Activated gamma-delta T cell treated with anti-CD3 and anti-CD28 coated beads, Interleukin-2, amount 50 U/mL, for 16 hours (primary cell): ENCODE measurements around the gene MYOF.
"Not testable (repeated sequence)": the region's sequence is repeated elsewhere in the genome, so short reads cannot be mapped to it uniquely, and the experiment has no call there.

Source experiments
- DNase-seq: peaks from one replicate; pipeline ENCODE4 v3.0.0-alpha.2; 2020; ENCODE audit warnings: low read depth

MYOF gene

DNA sequence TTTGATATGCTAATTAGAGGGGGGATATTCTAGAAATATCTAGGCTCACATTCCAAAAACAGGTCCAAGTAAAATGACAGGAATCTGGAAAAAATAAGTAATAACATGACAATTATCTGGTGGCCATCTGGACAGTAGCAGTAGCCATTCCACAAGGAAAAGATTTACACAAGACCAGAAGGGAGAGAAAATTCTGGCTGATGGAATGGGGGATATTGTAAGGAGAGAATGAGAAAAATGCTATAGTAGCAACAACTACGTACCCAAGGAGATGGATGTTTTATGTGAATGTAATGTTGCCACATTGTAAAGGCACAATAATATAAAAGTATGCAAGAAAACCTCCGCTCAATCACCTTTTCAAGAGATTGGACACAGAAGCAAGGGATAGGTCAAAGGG lies 5.4 kb downstream of the MYOF start:
- DNase-seq = no peak

DNA sequence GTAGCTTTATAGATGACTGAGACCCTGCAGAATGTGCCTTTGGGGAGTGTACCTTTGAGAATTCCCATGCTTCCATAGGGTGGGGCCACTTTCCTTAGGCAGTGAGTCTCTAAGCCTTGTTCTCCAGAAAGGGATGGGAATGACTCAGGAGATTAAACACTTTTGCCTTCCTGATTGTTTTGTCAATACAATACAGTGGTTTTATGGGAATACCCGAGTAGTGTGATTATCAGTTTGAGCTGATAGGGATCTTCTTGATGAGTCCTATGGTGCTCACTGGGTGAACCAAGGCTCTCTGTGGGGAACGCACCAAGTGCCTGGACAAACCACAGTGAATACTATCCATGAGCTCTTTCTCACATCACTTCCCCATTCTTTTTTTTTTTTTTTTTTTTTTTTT lies 6.3 kb downstream of the MYOF start:
- DNase-seq = no peak

GRCh38 chr10:93475227-93475626 lies 6.9 kb downstream of the MYOF start:
- no peak for DNase-seq

DNA sequence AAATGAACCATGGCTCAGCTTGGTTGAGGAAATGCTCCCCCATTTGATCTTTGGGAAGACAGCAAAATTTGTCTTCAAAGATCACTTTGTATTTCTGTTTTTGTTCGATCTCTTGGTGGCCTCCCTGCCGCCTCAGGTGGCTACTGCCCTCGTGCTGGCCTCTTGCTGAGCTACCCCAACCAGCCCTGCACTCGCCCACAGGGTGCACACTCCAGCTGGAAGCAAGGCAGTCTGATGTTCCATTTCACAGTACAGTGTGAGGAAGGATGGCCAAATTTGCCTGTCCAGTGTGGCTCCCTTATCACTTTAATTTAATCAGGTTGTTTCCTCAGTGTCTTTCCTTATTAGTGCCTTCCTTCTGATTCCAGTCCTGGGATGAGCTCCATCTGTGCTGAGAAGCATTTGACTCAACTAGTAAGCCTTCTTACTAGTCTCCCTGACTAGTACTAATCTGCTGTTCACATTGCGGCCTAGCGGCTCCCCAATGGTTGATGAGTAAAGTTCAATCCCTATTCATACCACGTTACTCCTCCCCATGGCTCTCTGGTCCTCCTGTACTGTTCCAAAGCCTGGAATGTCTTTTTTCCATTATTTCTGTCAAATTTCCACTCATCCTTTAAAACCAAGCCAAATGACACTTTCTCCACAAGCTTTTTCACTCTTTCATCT lies 8.2 kb downstream of the MYOF start:
- no peak for DNase-seq

- DNase-seq = no peak
Observed at GRCh38 chr10:93473161-93473560, 9.0 kb downstream of the MYOF start.

DNA sequence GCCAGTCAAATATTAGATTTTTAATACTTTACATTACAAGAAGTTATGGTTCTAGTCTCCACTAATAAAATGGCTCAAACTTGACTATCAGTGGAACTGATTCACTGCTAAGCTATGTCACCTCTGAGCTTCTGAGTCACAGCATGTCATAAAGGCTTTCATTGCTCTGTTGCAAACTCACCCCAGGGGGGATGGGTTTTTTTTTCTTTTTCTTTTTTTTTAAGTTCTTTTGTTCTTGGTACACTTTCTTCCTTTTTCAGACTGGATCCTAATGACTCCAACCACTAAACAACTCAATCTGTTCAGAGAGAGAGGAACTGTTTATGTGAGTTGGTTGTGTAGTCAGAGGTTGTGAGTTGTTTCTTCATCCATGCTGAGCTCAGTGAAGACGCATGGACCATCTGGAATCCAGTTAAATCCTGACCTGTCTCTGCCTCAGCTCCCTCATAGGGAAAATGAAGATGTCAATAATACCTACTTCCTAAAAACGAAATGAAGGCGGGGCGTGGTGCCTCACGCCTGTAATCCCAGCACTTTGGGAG lies 11.0 kb downstream of the MYOF start:
- DNase-seq = no peak

- no peak for DNase-seq
Observed at GRCh38 chr10:93469454-93469853, 12.7 kb downstream of the MYOF start.

DNA sequence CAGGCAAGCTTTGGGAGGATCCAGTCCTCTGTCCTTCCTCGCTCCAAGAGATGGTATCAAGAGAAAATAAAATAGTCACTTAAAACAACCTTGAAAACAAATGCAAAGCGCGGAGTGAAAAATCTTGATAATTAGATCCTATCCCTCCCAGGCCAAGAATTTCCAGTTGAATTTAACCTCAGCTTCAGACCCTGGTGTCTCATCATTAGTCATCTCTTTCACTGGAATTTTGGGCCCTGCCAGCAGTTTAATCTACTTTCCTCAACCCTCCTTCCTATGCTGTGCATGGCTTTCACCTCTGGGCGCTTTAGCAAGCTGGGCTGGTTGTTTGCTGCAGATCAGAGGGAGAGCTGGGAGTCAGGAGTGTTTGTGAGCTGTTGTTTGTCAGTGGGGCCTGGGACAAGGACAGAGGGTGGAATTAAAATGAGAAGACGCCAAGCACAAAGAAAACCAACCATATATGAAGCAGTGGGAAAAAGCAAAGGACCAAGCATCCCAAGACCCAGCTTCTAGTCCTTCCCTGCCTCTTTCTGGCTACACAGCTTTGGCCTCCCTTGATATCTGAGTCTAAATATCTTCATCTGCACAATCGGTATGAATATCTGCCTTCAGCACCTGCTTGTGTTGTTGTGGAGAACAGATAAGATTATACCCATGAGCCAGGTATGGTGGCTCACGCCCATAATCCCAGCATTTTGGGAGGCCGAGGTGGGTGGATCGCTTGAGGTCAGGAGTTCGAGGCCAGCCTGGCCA lies 13.5 kb downstream of the MYOF start:
- DNase-seq = no peak

- DNase-seq = not testable (repeated sequence)
Observed at GRCh38 chr10:93467635-93468034, 14.5 kb downstream of the MYOF start.

GRCh38 chr10:93465806-93466675 lies 16.1 kb downstream of the MYOF start:
- no peak for DNase-seq

DNA sequence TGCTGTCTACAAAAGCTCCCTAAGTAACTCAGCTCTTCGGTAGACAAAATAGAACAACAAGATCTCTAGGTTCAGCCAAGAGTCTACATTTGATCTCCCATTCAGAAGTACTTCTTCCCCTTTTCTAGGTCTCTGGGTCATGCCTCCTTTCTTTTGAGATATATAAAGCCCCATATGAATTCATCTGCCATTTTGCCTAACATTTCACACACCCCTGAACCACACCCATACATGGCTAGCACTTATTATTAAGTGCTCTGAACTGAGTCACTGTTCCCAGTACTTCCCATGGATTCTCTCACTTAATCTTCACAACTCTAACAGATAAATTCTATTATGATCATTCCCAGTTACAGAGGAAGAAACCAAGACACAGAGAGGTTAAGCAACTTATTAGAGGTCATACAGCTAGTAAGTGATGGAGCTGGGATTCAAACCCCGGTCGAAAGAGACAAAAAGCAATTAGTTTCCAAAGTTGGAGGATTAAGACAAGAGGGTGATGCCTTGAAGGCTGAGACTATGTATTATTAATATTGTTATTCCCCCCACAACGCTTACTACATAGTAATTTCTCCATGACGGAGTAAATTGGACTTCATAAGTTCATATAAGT lies 17.3 kb downstream of the MYOF start:
- no peak for DNase-seq

GRCh38 chr10:93463723-93464476 lies 18.2 kb downstream of the MYOF start:
- DNase-seq = no peak

DNA sequence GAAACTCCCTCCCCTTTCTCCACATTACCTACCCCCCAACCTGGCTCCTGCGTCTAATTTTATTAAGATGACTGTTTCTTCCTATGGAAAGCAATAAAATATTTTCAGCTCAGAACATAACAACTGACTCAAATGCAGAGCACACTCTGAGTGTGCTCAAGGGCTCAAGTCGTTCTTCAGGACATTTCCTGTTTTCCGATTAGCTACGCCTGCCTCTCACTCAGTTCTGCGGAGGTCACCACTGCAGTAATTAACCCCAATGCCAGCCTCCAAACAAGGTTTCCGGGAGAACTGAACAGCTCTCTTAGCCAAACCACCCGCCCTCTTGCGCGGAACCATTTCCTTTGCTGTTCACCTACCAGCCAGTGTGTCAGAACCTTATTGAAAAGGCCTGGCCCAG lies 19.3 kb downstream of the MYOF start:
- no peak for DNase-seq

- DNase-seq = no peak
Observed at GRCh38 chr10:93462371-93462770, 19.8 kb downstream of the MYOF start.

DNA sequence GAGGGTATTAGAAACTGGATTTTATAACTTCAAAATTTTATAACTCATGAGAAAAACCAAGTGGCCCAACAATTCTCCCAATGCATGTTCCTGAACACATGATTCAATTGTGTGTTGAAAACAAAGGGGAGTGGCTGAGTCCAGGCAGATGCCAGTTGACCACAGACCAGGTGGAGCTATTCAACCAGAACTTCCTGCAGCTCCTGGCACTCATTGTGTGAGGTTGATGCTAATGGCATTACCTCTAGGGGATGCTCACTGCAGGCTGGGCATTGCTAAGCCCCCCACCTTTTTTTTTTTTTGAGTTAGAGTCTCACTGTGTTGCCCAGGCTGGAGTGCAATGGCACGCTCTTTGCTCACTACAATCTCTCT lies 20.3 kb downstream of the MYOF start:
- DNase-seq = no peak

GRCh38 chr10:93461109-93461806 lies 20.9 kb downstream of the MYOF start:
- DNase-seq = no peak

DNA sequence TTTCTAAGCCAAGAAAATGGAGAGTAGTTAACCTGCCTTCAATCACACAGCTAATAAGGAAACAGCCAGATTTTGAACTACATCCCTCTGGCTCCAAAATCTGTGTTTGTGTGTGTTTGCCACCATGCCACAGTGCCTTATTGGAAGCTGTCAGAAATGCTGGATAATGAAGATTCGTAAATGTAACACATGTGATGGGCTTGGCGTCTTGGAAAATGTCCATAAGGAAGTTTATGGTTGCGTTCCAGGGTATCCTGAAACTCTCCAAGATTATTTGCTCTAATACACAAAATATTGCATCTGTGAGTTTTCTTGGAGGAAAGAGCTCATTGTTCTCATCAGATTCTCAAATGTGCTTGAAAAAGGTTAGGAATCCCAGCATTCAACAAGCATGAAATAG lies 22.7 kb downstream of the MYOF start:
- no peak for DNase-seq

DNA sequence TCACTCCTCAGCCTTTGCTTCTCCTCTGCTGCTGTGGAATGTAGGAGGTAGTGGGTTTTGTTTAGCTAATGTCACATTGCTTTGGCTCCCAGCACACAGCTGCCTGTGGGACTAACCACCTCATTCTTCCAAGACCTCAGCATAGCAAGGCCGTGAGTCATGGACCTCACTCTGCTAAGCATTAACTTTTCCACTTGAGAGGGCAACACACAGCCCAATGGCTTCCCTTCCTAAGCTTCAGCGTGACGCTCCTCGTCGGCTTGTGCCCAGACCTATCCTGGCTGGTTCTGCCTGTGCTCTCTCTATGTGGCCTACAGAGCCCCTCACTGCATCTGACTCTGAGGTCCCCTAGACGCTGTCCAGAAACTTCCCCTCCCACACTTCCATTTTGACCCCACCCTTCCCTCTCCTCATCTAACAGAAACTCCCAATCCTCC lies 23.3 kb downstream of the MYOF start:
- no peak for DNase-seq

DNA sequence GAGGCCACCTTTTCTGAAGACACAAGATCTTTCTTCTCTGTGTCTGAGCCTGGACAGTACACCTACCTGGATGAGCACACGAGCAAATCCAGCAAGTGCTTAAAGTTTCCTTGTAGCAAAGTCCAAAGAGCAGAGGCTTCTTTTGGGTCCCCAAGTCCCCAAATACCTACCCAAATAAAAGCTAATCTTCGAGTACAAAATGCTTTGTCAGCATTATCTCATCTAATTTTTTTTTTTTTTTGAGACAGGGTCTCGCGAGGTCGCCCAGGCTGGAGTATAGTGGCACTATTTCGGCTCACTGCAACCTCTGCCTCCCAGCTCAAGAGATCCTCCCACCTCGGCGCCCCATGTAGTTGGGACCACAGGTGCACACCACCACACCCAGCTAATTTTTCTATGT lies 24.6 kb downstream of the MYOF start:
- DNase-seq = no peak

DNA sequence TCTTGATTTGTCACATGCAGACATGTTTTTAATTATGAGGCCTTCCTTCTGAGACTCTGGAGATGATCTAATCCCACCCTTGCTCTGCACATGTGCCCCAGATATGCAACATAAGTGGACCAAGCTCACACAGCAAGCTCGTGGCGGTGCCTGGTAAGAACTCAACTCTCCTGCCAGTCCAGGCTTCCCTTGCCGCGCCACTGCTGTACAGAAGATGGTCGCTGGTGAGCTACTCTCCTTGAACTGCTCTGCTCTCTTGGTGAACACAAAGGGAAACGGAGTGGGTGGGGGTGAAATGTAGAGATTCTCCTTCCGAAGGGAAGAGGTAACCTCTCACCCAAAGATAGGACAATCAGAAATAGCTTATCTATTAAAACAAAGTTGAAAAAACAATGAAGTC lies 25.7 kb downstream of the MYOF start:
- DNase-seq = no peak

GRCh38 chr10:93454736-93455135 lies 27.4 kb downstream of the MYOF start:
- DNase-seq = no peak
